ENCODE results near the gene CCDC88B. TPM values are rescaled to one million over a fixed set of nuclear protein-coding genes. Genes with fewer than 3 reads are reported as not detected.
A peak's percentile ranks its signal among the peaks of the same experiment; 100 is the strongest.

The CCDC88B gene
- total and polyA plus RNA-seq, 9 of the 15 experiments (the other 6 are each of a cell fraction or from before 2014, with no cell fraction given): 0.13 to 18.1 (median 7.9) TPM

- no peak for TF ChIP-seq ZNF444 (CRISPR knock-in tag; IDR thresholded peaks at IDR 0.05)
- peak; percentile 89; the same call in 1 of the 2 replicates for TF ChIP-seq EHMT2 (IDR thresholded peaks at IDR 0.05)
- TF ChIP-seq TARDBP (IDR thresholded peaks at IDR 0.05): peak; percentile 79; the same call in 1 of the 2 replicates
- peak; percentile 62 for TF ChIP-seq TAF9B (IDR thresholded peaks at IDR 0.05; ENCODE audit: partially characterized antibody)
- TF ChIP-seq SMAD4 (CRISPR knock-in tag; conservative IDR thresholded peaks at IDR 0.05): peak; percentile 70
- peak; percentile 59 for TF ChIP-seq CREB3 (tag; conservative IDR thresholded peaks at IDR 0.05; ENCODE audit: low read depth)
- TF ChIP-seq ZMIZ1 (IDR thresholded peaks at IDR 0.05; ENCODE audit: low read depth in 2 of 2, low read length in 2 of 2): 0 out of 4 replicates have a peak, but pooled peaks of 1 of the 2 experiments have one; percentile 35
- TF ChIP-seq STAT6 (CRISPR knock-in tag; IDR thresholded peaks at IDR 0.05): no peak
- peak; percentile 94 for TF ChIP-seq ESRRA (IDR thresholded peaks at IDR 0.05; ENCODE audit: borderline replicate concordance, low read depth)
- TF ChIP-seq ATF1 (CRISPR knock-in tag; IDR thresholded peaks at IDR 0.05): no peak
- peak; percentile 46 for TF ChIP-seq ATF1 (tag; IDR thresholded peaks at IDR 0.05)
- TF ChIP-seq CHAMP1 (IDR thresholded peaks at IDR 0.05): no peak
- peak; percentile 47; the same call in 1 of the 2 replicates for TF ChIP-seq KHSRP (IDR thresholded peaks at IDR 0.05)
- peak; percentile 79 for TF ChIP-seq BCOR (IDR thresholded peaks at IDR 0.05)
- TF ChIP-seq ZNF197 (CRISPR knock-in tag; IDR thresholded peaks at IDR 0.05; ENCODE audit: low read depth): no peak
- TF ChIP-seq BHLHE40 (IDR thresholded peaks at IDR 0.05; ENCODE audit: low read length): peak; percentile 56; the same call in 1 of the 2 replicates
- TF ChIP-seq HNRNPUL1 (IDR thresholded peaks at IDR 0.05; ENCODE audit: low read length): no peak
- no peak for TF ChIP-seq YBX1 (IDR thresholded peaks at IDR 0.05)
Observed at GRCh38 chr11:64331569-64332371, 8.2 kb upstream of the CCDC88B start (continued).
